HG03571 (cell line): ENCODE measurements around the gene PDE11A.
A peak's percentile ranks its signal among the peaks of the same experiment; 100 is the strongest.

Experiments used
- ATAC-seq: cut with Tn5 transposase; IDR thresholded peaks from one replicate; pipeline ENCODE4 v1.9.1; 2021; ENCODE audit not compliant: unreplicated experiment

The PDE11A gene

GRCh38 chr2:177638507-177638906, 434.1 kb downstream of the PDE11A start:
- no peak for ATAC-seq

DNA sequence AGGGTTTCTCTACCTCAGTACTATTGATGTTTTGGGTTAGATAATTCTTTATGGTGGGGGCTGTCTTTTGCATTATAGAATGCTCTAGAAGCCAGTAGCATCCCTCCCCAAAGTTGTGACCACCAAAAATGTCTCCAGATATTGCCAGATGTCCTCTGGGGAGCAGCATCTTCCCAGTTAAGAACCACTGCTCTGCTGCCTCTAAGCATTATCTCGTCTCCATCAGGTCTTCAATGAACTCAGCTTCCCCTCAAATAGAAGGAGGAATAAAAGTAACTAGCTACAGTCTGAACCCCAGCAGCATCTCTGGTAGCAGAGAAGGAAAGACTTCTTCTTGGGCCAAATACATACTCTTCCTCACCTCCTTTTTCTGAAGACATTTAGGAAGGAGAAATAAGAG, 435.9 kb downstream of the PDE11A start:
- ATAC-seq: no peak

DNA sequence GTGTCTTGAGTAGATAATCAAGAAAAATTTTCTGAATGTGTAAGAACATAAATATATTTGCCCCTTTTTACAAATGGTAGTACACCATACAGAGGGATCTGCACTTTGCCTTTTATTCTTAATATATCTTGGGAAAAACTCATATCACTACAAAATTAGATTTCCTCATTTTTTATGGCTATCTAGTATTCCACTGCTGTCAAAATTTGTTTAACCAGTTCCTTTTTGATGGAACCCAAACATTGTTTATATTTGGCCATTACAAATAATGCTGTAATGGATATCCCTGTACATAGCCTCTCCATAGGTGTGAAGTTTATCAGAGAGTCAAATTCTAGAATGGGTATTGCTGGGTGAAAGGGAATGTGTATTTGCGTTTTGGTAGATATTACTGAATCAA, 436.9 kb downstream of the PDE11A start:
- no peak for ATAC-seq

- ATAC-seq: no peak
These were observed 438.7 kb downstream of the PDE11A start for GRCh38 chr2:177633910-177634294.

GRCh38 chr2:177633111-177633510, 439.5 kb downstream of the PDE11A start:
- ATAC-seq: no peak

- ATAC-seq: no peak
These were observed 440.9 kb downstream of the PDE11A start for GRCh38 chr2:177631680-177632079.

DNA sequence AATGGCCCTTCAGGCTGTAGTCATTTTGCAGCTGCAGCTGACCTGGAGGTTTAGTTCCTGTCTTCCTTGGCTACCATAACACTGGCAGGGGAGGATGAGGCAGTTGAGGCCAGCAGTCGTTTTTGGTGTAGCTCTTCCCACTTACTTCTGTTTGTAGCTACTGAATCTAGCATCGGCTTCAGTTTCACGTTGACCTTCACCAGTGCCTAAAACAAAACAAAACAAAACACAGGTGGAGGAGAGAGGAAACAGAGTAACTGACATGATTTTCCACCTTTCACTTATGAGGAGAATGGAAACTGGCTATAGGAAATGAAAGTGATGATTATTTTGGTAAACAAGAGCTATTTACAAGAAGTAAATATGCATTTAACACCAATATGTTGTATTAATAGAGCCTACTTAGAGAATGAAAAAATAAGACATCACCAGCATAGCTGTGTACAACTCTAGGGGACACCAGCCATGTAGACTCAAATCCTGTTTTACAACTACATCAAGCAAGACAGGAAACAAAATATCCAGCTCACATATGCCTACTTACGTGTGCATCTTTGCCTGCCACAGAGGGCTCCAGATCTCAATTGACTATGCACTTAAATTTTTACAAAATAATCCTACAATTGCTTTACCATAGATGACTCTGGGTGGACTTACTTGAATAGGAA, 443.1 kb downstream of the PDE11A start:
- ATAC-seq: no peak

DNA sequence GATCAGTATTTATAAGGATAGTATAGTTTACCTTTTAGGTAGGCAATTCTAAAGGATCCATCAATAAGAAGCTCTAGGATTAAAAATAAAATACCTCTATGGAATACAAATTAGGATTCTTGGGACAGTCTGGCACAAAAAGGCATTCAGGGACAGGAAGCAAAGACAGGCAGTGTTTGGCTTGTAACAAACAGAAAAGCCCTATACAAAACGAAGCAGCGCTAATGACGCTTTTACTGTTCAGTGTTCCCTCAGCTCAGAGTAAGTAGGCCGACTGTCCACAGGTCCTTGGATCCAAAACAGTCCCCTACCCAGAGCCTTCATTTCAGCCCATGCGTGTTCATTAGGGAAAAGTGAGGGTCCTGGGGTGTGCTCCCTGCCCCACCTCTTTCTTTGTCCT, 443.7 kb downstream of the PDE11A start:
- no peak for ATAC-seq

DNA sequence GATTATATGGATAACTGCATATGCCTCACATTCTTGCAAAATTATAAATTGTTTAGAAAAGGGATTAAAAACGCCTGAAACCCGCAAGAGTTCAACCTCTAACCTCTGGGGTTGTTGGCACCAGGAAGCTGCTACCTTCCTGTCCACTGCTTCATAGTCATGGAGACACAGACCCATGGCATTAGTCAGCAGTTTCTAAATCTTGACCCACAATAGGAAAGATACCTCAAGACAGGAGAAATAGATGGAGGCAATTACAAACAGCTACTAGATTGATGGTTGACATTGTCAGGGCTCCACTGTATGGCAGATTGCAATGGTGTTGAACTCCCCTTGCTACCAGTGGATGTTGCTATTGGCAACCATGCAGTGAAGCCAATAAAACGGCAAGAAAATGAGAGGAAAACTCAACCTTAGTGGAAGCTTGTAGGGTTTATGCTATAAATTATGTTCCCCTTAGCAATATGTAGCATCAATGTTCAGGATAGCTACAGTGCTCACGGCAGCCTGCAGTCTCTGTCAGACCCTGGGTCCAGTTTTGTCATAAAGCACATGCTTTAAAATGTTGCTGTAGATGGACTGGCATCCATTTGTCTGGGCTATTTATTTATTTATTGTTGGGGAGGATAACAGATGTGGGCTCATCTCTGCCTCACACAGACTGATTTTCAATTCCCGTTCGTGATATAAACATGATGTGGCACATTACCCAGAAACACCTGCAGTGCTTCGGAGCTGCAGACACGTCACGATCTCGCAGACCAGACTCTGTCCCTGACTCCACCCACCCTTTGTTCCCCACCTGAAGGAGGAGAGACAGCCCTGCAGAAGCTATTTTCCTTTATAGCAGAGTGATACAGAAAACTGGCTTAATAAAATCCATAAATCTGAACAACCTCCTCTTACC, 446.6 kb downstream of the PDE11A start:
- ATAC-seq: no peak

DNA sequence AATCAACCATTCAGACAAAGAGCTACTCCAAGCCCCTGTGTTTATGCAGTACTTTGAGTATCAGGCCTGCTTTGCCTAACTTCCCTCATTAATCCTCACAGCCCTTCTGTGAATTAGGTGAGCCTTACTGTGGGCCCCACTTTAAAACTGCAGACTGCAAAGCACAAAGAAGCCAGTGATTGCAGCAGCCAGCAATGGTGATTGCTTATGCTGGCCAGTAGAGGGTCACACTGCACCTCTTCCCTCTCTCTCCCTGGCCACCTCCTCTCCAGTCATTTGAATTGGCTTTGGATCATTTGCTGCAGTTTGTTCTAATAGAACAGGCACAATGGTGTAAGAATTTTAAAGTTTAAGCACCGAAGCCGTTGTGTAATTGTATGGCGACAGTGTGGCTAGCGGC, 450.1 kb downstream of the PDE11A start:
- no peak for ATAC-seq

DNA sequence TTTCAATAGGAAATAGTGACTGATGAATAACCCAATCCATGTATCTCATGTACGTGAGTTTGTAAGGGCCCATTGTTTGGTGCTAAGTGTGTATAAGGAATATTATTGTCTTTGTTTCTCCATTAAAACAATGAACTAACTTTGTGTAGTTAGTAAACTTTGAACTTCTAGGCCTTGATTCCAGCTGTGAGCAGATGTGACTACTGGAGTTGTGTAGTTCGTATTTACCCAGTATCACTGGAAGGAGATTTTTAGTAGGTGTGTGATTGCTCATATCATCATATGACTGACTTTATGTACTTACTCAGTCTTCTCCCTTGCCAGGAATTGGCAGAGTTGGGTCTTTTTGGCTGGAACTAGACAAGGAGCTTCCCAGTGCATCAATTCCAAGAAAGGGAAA, 452.6 kb downstream of the PDE11A start:
- no peak for ATAC-seq

- no peak for ATAC-seq
These were observed 453.1 kb downstream of the PDE11A start for GRCh38 chr2:177619461-177619860.

DNA sequence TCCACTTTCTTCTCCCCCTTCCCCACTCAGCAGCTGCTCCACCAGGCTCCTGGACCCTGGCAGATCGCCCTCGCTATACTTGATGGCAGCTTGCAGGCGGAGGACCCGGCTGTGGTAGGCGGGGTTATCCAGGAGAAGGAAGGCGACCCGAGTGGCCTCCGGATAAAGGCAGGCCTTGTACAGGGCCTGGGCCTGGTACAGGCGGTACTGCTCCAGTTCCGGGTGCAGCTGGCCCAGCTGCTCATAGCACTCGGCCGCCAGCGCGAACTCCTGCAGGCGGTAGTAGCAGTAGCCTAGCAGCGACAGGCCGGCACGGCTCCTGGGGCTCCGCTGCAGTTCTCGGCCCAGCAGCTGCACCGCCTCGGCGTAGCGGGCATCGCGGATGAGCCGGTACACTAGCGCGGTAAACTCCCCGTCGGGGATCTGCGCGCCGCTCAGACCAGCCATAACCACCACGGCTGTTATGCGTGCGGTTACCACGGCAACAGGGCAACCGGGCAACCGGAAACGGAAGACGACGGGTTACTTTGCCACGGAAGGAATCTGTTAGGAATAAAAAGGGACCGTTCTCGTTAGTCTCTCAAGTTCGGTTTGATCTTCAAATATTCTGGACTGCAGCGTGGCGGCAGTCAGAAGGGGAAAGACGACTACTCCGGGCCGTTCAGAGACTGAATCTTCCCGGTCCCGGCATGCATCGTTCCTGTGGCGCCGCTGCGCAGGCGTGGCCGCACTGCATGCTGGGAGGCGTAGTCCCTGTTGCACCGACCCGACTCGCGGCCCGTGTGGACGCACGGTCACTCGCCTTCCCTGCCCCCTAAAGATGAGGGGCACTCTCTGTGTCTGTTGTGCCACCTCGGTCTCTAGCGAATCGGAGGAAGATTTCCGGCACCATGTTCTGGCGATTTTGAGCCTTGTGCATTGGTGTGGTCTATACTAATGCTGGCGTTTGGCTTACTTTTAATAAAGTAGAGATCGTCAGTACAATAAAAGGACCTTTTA, 454.0 kb downstream of the PDE11A start:
- ATAC-seq: peak; percentile 98

GRCh38 chr2:177617849-177618248, 454.7 kb downstream of the PDE11A start:
- ATAC-seq: no peak

DNA sequence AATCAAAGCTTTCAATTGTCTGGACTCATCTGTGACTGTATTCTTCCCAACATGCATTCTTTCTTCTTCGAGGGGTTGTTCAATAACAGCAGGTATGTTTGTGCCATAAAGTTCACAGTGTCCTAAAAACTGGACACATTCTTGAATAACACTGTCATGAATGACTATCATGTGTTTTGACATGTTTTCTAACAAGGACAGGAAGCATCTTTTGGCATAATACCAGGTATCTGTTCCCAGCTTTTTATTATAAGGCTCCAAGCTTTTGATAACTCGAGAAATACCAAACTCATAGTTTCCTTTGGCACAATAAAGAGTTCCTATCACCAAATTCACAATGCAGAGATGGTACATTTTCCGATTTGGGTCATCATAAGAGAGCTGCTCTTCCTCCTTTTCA, 455.8 kb downstream of the PDE11A start:
- ATAC-seq: no peak

DNA sequence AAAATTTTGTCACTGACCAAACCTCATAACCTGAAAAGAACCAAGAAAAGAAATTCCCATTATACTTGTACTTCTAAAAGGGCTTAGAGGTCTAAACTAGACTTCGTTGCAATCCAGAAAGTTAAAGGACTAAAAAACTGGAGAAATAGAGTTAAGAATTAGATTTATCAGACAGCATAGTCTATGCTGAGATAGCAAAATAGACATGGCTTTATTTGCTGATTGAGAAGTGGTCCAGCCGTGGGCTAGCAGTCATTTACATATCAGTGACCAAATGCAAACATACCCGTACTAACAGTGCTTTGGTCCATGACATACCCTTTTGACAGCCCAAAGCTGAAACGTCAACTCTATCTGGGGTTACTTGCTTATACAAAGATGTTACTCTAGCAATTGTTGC, 456.5 kb downstream of the PDE11A start:
- no peak for ATAC-seq

GRCh38 chr2:177612659-177613058, 459.9 kb downstream of the PDE11A start:
- no peak for ATAC-seq

DNA sequence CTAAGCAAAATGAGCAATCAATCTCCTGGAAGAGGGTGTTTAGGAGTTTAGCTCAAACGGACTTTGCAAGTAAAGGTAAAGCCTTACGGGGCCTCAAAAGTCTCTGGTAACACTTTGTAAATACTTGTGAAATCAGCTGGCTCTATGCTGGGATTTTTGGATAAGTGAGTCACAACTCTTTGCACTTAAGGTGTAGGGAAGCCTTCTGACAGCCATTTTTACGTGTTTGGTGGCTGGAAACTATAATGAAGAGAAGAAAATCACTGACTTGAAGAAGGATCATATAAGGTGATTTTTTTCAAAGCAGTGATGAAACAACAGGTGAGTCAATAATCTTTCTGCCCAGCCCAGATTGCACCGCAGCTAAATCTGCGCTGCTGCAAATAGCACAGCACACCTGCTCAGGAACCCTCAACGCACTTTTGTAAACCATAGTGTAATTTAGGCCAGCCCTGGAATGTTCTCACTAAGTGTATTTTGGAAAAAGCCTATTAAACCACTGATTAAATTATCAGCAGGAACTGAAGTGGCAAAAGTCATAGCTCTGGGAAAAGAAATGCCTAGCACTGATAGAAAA, 461.2 kb downstream of the PDE11A start:
- ATAC-seq: no peak

DNA sequence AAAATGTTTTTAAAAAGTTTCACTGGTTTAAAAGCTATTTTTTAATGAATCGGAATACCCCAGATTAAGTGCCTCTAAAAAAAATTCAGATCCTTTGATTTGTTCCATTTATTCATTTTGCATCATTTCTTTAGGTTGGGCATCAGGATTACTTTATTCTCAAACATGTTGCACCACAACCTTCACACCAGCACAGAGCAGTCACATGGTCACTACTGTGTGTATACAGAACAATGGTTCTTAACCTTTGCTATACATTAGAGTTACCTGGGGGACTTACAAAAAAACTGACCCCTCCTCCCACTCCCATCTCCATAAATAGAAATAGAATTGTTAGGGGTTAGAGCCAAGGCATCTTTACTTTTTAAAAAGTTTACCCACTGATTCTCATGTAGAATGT, 461.8 kb downstream of the PDE11A start:
- ATAC-seq: no peak

DNA sequence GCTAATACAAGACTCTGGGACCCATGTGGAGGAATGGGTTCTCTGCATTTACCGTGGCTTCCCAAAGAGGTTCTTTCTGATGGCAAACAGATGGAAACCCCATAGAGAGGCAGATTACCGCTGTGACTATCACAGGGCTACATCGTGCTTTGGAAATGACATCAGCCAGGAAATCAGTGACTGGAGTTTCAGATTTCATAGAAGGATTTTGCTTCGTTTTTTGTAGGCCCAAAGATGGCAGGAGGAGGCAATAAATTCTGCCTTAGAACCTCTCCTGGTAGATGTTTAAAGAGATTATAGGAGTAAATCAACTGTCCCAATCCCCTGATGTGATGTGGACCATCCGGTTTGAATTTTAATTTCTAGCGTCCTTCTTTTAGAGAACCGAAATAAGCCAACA, 465.9 kb downstream of the PDE11A start:
- no peak for ATAC-seq
